DOHH2 (cell line): ENCODE measurements around the gene HSD3B1.

Experiments used
- H3F3A ChIP-seq: fragments of 200-600 bp; sonication (generic), shearing (Covaris generic); 2 replicates; pipeline ENCODE4 v1.6.0; 2016; ENCODE audit warnings: antibody characterized with exemption, mild to moderate bottlenecking; ENCODE audit not compliant: control insufficient read depth, insufficient read depth
- H3K27ac ChIP-seq: fragments of 200-600 bp; sonication (generic); 2 replicates; pipeline ENCODE4 v1.5.1; 2014; ENCODE audit warnings: low read depth, mild to moderate bottlenecking, low read length, moderate library complexity
- H3K27me3 ChIP-seq: fragments of 200-600 bp; sonication (generic); 2 replicates; pipeline ENCODE4 v1.6.1; 2014; ENCODE audit warnings: mild to moderate bottlenecking, low read length, mixed read lengths; ENCODE audit not compliant: control insufficient read depth
- H3K36me3 ChIP-seq: fragments of 200-600 bp; sonication (generic); 2 replicates; pipeline ENCODE4 v1.6.1; 2014; ENCODE audit warnings: mild to moderate bottlenecking, low read length, moderate library complexity, mixed read lengths; ENCODE audit not compliant: control insufficient read depth
- H3K4me1 ChIP-seq: fragments of 200-600 bp; sonication (generic); 2 replicates; pipeline ENCODE4 v1.6.1; 2014; ENCODE audit warnings: mild to moderate bottlenecking, low read length, mixed read lengths; ENCODE audit not compliant: control insufficient read depth
- H3K4me2 ChIP-seq: fragments of 200-600 bp; sonication (generic); 2 replicates; pipeline ENCODE4 v1.6.0; 2014; ENCODE audit warnings: mild to moderate bottlenecking, low read length, moderate library complexity
- H3K4me3 ChIP-seq: fragments of 200-600 bp; sonication (generic); 2 replicates; pipeline ENCODE4 v1.5.1; 2014; ENCODE audit warnings: mild to moderate bottlenecking, low read length, mixed read lengths
- H3K79me2 ChIP-seq: fragments of 200-600 bp; sonication (generic); 2 replicates; pipeline ENCODE4 v1.6.1; 2014; ENCODE audit warnings: mild to moderate bottlenecking, low read length, mixed read lengths; ENCODE audit not compliant: control insufficient read depth
- H3K9me2 ChIP-seq: fragments of 200-600 bp; sonication (generic); replicated peaks from 2 replicates; pipeline ENCODE4 v1.6.1; 2014; ENCODE audit warnings: mild to moderate bottlenecking, low read length, mixed read lengths; ENCODE audit not compliant: control insufficient read depth
- H3K9me3 ChIP-seq: fragments of 200-600 bp; sonication (generic); 2 replicates; pipeline ENCODE4 v1.6.1; 2014; ENCODE audit warnings: antibody characterized with exemption, low read length, mixed read lengths; ENCODE audit not compliant: control insufficient read depth, insufficient read depth
- H4K20me1 ChIP-seq: fragments of 200-600 bp; sonication (generic); 2 replicates; pipeline ENCODE4 v1.6.0; 2014; ENCODE audit warnings: low read depth, mild to moderate bottlenecking, antibody characterized with exemption, low read length, moderate library complexity; ENCODE audit not compliant: control insufficient read depth, insufficient read depth
- CTCF ChIP-seq: fragments of 200-600 bp; sonication (generic); IDR thresholded peaks from one replicate; pipeline ENCODE4 v1.5.1; 2014; ENCODE audit warnings: antibody characterized with exemption, mild to moderate bottlenecking, low read depth, low read length; ENCODE audit not compliant: poor library complexity, severe bottlenecking
- EZH2phosphoT487 ChIP-seq: fragments of 200-600 bp; sonication (generic); IDR thresholded peaks from 2 replicates; pipeline ENCODE4 v1.6.1; 2017; ENCODE audit warnings: borderline replicate concordance, mild to moderate bottlenecking, antibody characterized with exemption, low read length, moderate library complexity, mixed read lengths

Gene HSD3B1

GRCh38 chr1:119469741-119470140, 37.3 kb upstream of the HSD3B1 start:
- H3K79me2 ChIP-seq, result no peaks in the 10 kb centered on the region
- no peaks in the 10 kb centered on the region for H3K9me3 ChIP-seq
- no peaks in the 10 kb centered on the region for H3F3A ChIP-seq
- H3K27me3 ChIP-seq, result no peaks in the 10 kb centered on the region
- no peak overlapping the region for H3K4me2 ChIP-seq
- no peak overlapping the region for H3K4me3 ChIP-seq
- H3K9me2 ChIP-seq, result no peaks in the 10 kb centered on the region
- H4K20me1 ChIP-seq, result no peaks in the 10 kb centered on the region
- no peaks in the 10 kb centered on the region for H3K36me3 ChIP-seq
- no peaks in the 10 kb centered on the region for H3K4me1 ChIP-seq
- H3K27ac ChIP-seq, result no peak overlapping the region
- TF ChIP-seq EZH2phosphoT487, result no peak
- no peak for TF ChIP-seq CTCF

GRCh38 chr1:119470377-119470776, 36.6 kb upstream of the HSD3B1 start:
- no peaks in the 10 kb centered on the region for H3K79me2 ChIP-seq
- H3K9me2 ChIP-seq, result no peaks in the 10 kb centered on the region
- no peaks in the 10 kb centered on the region for H3K9me3 ChIP-seq
- no peak overlapping the region for H3K4me3 ChIP-seq
- H3K4me1 ChIP-seq, result no peaks in the 10 kb centered on the region
- no peaks in the 10 kb centered on the region for H3K36me3 ChIP-seq
- no peak for TF ChIP-seq EZH2phosphoT487
- no peak for TF ChIP-seq CTCF
- no peak overlapping the region for H3K27ac ChIP-seq
- H4K20me1 ChIP-seq, result no peaks in the 10 kb centered on the region
- no peak overlapping the region for H3K4me2 ChIP-seq
- H3F3A ChIP-seq, result no peaks in the 10 kb centered on the region
- H3K27me3 ChIP-seq, result no peaks in the 10 kb centered on the region

GRCh38 chr1:119470958-119471357, 36.1 kb upstream of the HSD3B1 start:
- Histone ChIP-seq H3K27ac (no peak overlapping the region), H3K9me2 (no peaks in the 10 kb centered on the region), H3K4me2 (no peak overlapping the region), H3K79me2 (no peaks in the 10 kb centered on the region), H3K9me3 (no peaks in the 10 kb centered on the region), H3K36me3 (no peaks in the 10 kb centered on the region), H4K20me1 (no peaks in the 10 kb centered on the region), H3K4me1 (no peaks in the 10 kb centered on the region), H3F3A (no peaks in the 10 kb centered on the region), H3K27me3 (no peaks in the 10 kb centered on the region), H3K4me3 (no peak overlapping the region)
- TF ChIP-seq CTCF (no peak), EZH2phosphoT487 (no peak)

GRCh38 chr1:119471566-119471965, 35.4 kb upstream of the HSD3B1 start:
- H3K79me2 ChIP-seq, result no peaks in the 10 kb centered on the region
- no peaks in the 10 kb centered on the region for H3F3A ChIP-seq
- no peaks in the 10 kb centered on the region for H3K4me1 ChIP-seq
- no peak overlapping the region for H3K4me3 ChIP-seq
- no peaks in the 10 kb centered on the region for H3K9me3 ChIP-seq
- H3K27ac ChIP-seq, result no peak overlapping the region
- no peaks in the 10 kb centered on the region for H3K36me3 ChIP-seq
- no peaks in the 10 kb centered on the region for H3K9me2 ChIP-seq
- H3K4me2 ChIP-seq, result no peak overlapping the region
- TF ChIP-seq CTCF (no peak), EZH2phosphoT487 (no peak)
- no peaks in the 10 kb centered on the region for H3K27me3 ChIP-seq
- no peaks in the 10 kb centered on the region for H4K20me1 ChIP-seq
